Suprapubic skin (tissue), 3 donors: Measurements from ENCODE around the gene PREX1.

Experiments used
- CTCF ChIP-seq, 2 donors: fragments of 200-600 bp in 1 of 2; fragments of 450-650 bp in 1 of 2; sonication (generic) in 1 of 2; IDR thresholded peaks; one replicate each; pipeline ENCODE4 v1.5.1; 2016 to 2019; ENCODE audit warnings: antibody characterized with exemption in 2 of 2, mild to moderate bottlenecking in 1 of 2, moderate library complexity in 1 of 2
- EP300 ChIP-seq: sonication (generic); formaldehyde crosslinking; IDR thresholded peaks from one replicate; pipeline ENCODE4 v1.6.1; 2017; ENCODE audit warnings: antibody characterized with exemption
- POLR2A ChIP-seq, 2 donors: fragments of 450-650 bp; IDR thresholded peaks; one replicate each; pipeline ENCODE4 v1.6.1; 2017; ENCODE audit warnings: antibody characterized with exemption in 2 of 2, mild to moderate bottlenecking in 2 of 2, moderate library complexity in 2 of 2

- TF ChIP-seq CTCF (IDR thresholded peaks at IDR 0.05) (no peak), EP300 (no peak), POLR2A (IDR thresholded peaks at IDR 0.05) (no peak)
Observed at GRCh38 chr20:48642105-48642880, 185.5 kb downstream of the PREX1 start.
